Suprapubic skin (tissue), 4 donors: ENCODE results near the gene PTPN1. TPM values are rescaled to one million over a fixed set of nuclear protein-coding genes. Genes with fewer than 3 reads are reported as not detected.
"Not testable (repeated sequence)": the region's sequence is repeated elsewhere in the genome, so short reads cannot be mapped to it uniquely, and the experiment has no call there.

ENCODE experiments used
- DNase-seq, 2 donors: peaks; one replicate each; pipeline ENCODE4 v3.0.0-alpha.2; 2019; ENCODE audit warnings: low spot score in 2 of 2
- H3K27ac ChIP-seq: fragments of 200-600 bp; sonication (generic); one replicate; pipeline ENCODE4 v1.5.1; 2019
- H3K27me3 ChIP-seq: fragments of 200-600 bp; sonication (generic); one replicate; pipeline ENCODE4 v1.5.1; 2019
- H3K36me3 ChIP-seq: fragments of 200-600 bp; sonication (generic); one replicate; pipeline ENCODE4 v1.5.1; 2019
- H3K4me1 ChIP-seq: fragments of 200-600 bp; sonication (generic); one replicate; pipeline ENCODE4 v1.5.1; 2019
- H3K4me3 ChIP-seq: fragments of 200-600 bp; sonication (generic); one replicate; pipeline ENCODE4 v1.5.1; 2019; ENCODE audit warnings: mild to moderate bottlenecking
- H3K9me3 ChIP-seq: fragments of 200-600 bp; sonication (generic); one replicate; pipeline ENCODE4 v1.5.1; 2019
- EP300 ChIP-seq: sonication (generic); formaldehyde crosslinking; IDR thresholded peaks from one replicate; pipeline ENCODE4 v1.6.1; 2017; ENCODE audit warnings: antibody characterized with exemption
- POLR2A ChIP-seq, 2 donors: fragments of 450-650 bp; IDR thresholded peaks; one replicate each; pipeline ENCODE4 v1.6.1; 2017; ENCODE audit warnings: antibody characterized with exemption in 2 of 2, mild to moderate bottlenecking in 2 of 2, moderate library complexity in 2 of 2
- POLR2AphosphoS5 ChIP-seq, 3 donors: sonication (generic); formaldehyde crosslinking; IDR thresholded peaks; one replicate each; pipeline ENCODE4 v1.6.1; 2017; ENCODE audit warnings: antibody characterized with exemption in 3 of 3
- WGBS: methylation state at CpG from one replicate; pipeline ENCODE4 v1.1.5; 2018; 5-methylcytosine and 5-hydroxymethylcytosine counted together
- total RNA-seq, 4 donors: library from RNA; depleted of rRNA; stranded (reverse); fragments of >200 nt; gene quantifications; one replicate each; pipeline ENCODE4 v1.1.0, GENCODE V29; 2016
- TF ChIP-seq, protein P1 (sequence below), 2 donors: fragments of 200-600 bp in 1 of 2; fragments of 450-650 bp in 1 of 2; sonication (generic) in 1 of 2; IDR thresholded peaks; one replicate each; pipeline ENCODE4 v1.5.1; 2016 to 2019; ENCODE audit warnings: antibody characterized with exemption in 2 of 2, mild to moderate bottlenecking in 1 of 2, moderate library complexity in 1 of 2

Gene PTPN1
- total RNA-seq, 4 donors from 2014 or later = 33.4 to 40.9 (median 36.2) TPM

DNA sequence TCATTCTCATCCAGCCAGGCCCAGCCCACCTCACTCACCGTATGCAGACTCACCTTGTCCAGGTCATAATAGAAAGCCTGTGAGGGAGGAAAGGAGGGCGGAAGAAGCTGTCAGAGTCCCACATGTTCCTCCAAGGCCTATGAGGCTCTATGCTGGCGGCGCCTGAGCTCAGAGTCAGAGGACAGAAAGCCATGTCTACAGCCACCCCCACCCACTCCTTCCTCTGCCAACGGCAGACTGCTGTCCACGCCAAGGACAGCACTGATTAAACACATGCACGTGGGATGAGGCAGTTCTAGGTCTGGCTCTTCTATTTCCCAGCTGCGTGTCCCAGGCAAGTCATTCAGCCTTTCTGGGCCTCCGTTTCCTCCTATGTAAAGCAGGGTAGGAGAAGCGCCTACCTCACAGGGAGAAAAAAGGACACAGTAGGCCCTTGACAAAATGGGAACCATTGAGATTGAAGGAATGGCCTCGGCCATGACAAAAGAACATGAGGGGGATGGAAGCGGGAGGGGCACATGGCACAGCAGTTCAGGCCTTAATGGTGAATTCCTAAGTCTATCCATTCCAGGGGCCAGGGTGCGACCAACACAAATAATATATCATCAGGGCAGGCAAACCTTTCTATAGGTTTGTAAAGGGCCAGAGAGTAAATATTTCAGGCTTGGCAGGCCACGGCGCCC, 101.1 kb downstream of the PTPN1 start:
- Histone ChIP-seq H3K9me3 (no peaks in the 10 kb centered on the region), H3K27ac (no peak overlapping the region), H3K4me1 (no peaks in the 10 kb centered on the region), H3K4me3 (no peak overlapping the region), H3K27me3 (no peaks in the 10 kb centered on the region), H3K36me3 (no peaks in the 10 kb centered on the region)
- TF ChIP-seq, protein P1, sequence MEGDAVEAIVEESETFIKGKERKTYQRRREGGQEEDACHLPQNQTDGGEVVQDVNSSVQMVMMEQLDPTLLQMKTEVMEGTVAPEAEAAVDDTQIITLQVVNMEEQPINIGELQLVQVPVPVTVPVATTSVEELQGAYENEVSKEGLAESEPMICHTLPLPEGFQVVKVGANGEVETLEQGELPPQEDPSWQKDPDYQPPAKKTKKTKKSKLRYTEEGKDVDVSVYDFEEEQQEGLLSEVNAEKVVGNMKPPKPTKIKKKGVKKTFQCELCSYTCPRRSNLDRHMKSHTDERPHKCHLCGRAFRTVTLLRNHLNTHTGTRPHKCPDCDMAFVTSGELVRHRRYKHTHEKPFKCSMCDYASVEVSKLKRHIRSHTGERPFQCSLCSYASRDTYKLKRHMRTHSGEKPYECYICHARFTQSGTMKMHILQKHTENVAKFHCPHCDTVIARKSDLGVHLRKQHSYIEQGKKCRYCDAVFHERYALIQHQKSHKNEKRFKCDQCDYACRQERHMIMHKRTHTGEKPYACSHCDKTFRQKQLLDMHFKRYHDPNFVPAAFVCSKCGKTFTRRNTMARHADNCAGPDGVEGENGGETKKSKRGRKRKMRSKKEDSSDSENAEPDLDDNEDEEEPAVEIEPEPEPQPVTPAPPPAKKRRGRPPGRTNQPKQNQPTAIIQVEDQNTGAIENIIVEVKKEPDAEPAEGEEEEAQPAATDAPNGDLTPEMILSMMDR (IDR thresholded peaks at IDR 0.05) = no peak
- TF ChIP-seq POLR2A (IDR thresholded peaks at IDR 0.05) (no peak), EP300 (no peak)
- no peak for DNase-seq
- WGBS = 72% methylated on average over 14 of the region's 15 CpGs

DNA sequence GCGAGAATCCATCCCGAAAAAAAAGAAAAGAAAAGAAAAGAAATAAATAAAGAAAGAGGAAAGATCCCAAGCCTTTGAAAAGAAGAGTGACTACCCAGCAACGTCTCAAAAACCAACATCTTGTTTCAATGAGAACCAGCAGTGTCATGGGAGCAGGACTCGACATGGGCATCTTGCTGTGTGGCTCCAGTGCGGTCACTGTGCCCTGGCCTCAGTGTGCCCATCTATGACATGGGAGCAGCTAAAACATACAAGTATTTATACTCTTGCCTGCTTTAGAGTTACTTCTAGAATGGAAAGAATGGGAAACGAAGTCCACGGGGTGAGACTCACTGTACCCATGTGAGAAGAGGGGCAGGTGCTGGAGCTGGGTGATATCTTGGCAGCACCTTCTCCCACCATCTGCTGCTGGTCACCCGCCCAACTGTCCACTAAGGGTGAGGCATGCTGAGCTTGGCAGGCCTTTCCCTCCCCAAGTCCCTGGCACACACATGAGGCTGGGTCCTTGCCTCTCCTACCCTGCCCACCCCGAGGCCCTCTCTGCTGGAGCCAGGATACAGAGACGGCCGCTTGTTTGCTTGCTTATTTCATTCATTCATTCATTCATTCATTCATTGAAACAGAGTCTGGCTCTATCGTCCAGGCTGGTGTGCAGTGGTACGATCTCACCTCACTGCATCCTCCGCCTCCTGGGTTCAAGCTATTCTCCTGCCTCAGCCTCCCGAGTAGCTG, 103.4 kb downstream of the PTPN1 start:
- no peak for TF ChIP-seq POLR2A (IDR thresholded peaks at IDR 0.05)
- H3K36me3 ChIP-seq = no peaks in the 10 kb centered on the region
- H3K4me1 ChIP-seq = no peaks in the 10 kb centered on the region
- H3K27me3 ChIP-seq = no peaks in the 10 kb centered on the region
- H3K27ac ChIP-seq = no peak overlapping the region
- DNase-seq = no peak
- no peak overlapping the region for H3K4me3 ChIP-seq
- no peaks in the 10 kb centered on the region for H3K9me3 ChIP-seq
- 85% methylated on average over 15 of the region's 15 CpGs for WGBS

DNA sequence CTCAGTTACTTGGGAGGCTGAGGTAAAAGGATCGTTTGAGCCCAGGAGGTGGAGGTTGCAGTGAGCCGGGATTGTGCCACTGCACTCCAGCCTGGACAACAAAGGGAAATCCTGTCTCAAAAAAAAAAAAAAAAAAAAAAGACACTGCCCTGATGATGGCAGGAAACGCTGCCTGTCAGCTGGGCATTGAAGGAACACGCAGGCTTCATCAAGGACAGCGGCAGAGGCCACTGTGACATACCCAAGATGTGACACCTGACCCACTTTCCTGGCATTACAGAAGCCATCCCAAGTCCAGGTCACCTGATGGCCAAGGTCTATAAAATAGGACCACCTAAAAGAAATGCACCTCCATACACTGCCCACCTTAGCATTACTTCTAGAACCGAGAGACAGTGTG, 105.2 kb downstream of the PTPN1 start:
- no peaks in the 10 kb centered on the region for H3K9me3 ChIP-seq
- H3K36me3 ChIP-seq = no peaks in the 10 kb centered on the region
- 79% methylated on average over 6 of the region's 6 CpGs for WGBS
- TF ChIP-seq, protein P1 (IDR thresholded peaks at IDR 0.05) = no peak
- TF ChIP-seq POLR2AphosphoS5 (IDR thresholded peaks at IDR 0.05) = no peak
- TF ChIP-seq EP300 = no peak
- no peak for TF ChIP-seq POLR2A (IDR thresholded peaks at IDR 0.05)
- no peak for DNase-seq
- no peaks in the 10 kb centered on the region for H3K4me1 ChIP-seq
- H3K4me3 ChIP-seq = no peak overlapping the region
- no peaks in the 10 kb centered on the region for H3K27me3 ChIP-seq
- no peak overlapping the region for H3K27ac ChIP-seq

DNA sequence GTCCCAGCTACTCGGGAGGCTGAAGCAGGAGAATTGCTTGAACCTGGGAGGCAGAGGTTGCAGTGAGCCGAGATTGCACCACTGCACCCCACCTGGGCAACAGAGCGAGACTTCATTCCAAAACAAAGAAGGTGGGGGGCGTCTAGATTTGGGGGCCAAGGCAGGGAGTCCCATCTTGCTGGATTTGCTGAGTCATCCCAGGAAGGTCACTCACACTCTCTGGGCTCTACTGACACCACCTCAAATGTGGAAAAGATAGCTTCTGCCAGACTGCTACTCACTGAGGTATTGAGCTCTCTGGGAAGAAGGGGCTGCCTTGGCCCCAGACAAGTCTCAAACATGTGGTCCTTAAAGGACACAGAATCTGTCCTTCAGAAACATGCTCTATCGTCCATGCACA, 106.8 kb downstream of the PTPN1 start:
- Histone ChIP-seq H3K4me1 (no peaks in the 10 kb centered on the region), H3K4me3 (no peak overlapping the region), H3K9me3 (no peaks in the 10 kb centered on the region), H3K36me3 (no peaks in the 10 kb centered on the region), H3K27ac (no peak overlapping the region), H3K27me3 (no peaks in the 10 kb centered on the region)
- TF ChIP-seq POLR2A (IDR thresholded peaks at IDR 0.05) = no peak
- TF ChIP-seq EP300 = no peak
- TF ChIP-seq, protein P1 (IDR thresholded peaks at IDR 0.05) = no peak
- no peak for TF ChIP-seq POLR2AphosphoS5 (IDR thresholded peaks at IDR 0.05)
- 85% methylated on average over 5 of the region's 5 CpGs for WGBS
- no peak for DNase-seq

DNA sequence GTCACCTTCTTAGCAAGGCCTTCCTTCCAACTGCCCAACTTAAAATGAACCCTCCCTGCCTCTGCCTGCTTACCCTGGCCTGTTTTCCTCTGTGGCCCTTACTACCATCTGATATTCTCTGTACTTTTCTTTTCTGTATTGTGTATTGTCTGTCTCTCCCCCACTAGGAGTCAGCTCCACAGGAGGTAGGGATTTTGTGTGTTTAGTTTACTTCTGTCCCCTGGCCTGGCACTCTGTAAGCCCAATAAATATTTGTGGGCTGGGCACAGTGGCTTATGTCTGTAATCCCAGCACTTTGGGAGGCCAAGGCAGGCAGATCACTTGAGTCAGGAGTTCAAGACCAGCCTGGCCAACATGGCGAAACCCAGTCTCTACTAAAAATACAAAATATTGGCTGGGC, 108.4 kb downstream of the PTPN1 start:
- TF ChIP-seq EP300 (no peak), POLR2AphosphoS5 (IDR thresholded peaks at IDR 0.05) (no peak), POLR2A (IDR thresholded peaks at IDR 0.05) (no peak)
- TF ChIP-seq, protein P1 (IDR thresholded peaks at IDR 0.05) = no peak
- H3K9me3 ChIP-seq = no peaks in the 10 kb centered on the region
- DNase-seq = no peak
- 100% methylated on average over 1 of the region's 1 CpG for WGBS
- no peaks in the 10 kb centered on the region for H3K4me1 ChIP-seq
- no peaks in the 10 kb centered on the region for H3K36me3 ChIP-seq
- no peak overlapping the region for H3K4me3 ChIP-seq
- H3K27me3 ChIP-seq = no peaks in the 10 kb centered on the region
- H3K27ac ChIP-seq = no peak overlapping the region

DNA sequence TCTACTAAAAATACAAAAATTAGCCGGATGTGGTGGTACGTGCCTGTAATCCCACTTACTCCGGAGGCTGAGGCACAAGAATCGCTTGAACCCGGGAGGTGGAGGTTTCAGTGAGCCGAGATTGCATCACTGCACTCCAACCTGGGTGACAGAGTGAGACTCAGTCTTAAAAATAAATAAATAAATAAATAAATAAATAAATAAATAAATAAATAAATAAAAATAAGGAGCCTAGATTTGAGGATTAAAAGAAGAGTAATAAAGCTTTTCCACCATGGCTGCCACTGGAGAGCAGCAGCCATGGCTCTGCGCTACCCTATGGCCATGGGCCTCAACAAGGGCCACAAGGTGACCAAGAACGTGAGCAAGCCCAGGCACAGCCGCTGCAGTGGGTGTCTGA, 110.3 kb downstream of the PTPN1 start:
- H3K27me3 ChIP-seq, DNase-seq, H3K36me3 ChIP-seq, H3K4me1 ChIP-seq, H3K9me3 ChIP-seq, H3K4me3 ChIP-seq, H3K27ac ChIP-seq: not testable (repeated sequence)
- WGBS = 98% methylated on average over 9 of the region's 9 CpGs
